Lower leg skin (tissue), 4 donors: ENCODE results near the gene SLC34A3. TPM values are rescaled to one million over a fixed set of nuclear protein-coding genes. Genes with fewer than 3 reads are reported as not detected.

Experiments
- DNase-seq, 2 donors: peaks; one replicate each; pipeline ENCODE4 v3.0.0-alpha.2; 2019; ENCODE audit warnings: low spot score in 2 of 2
- H3K4me3 ChIP-seq: fragments of 200-600 bp; sonication (generic); 2 replicates; pipeline ENCODE4 v1.5.1; 2017; ENCODE audit warnings: mild to moderate bottlenecking, low read depth; ENCODE audit not compliant: poor library complexity, severe bottlenecking
- POLR2A ChIP-seq, 2 donors: fragments of 450-650 bp; IDR thresholded peaks; one replicate each; pipeline ENCODE4 v1.6.1; 2016 to 2017; ENCODE audit warnings: antibody characterized with exemption in 2 of 2, mild to moderate bottlenecking in 1 of 2, moderate library complexity in 1 of 2
- WGBS, 2 donors: methylation state at CpG; one replicate each; pipeline ENCODE4 v1.1.5; 2018; 5-methylcytosine and 5-hydroxymethylcytosine counted together
- intact Hi-C: fragments of 100-400 bp; cut with DNase I; formaldehyde crosslinking; loops from one replicate; pipeline ENCODE4 v1.15.0; 2023; ENCODE audit warnings: low total_unique reads
- total RNA-seq, 4 donors: library from RNA; depleted of rRNA; stranded (reverse); fragments of >200 nt; gene quantifications; one replicate each; pipeline ENCODE4 v1.1.0, GENCODE V29; 2016
- TF ChIP-seq, protein P1 (sequence below), 3 donors: fragments of 450-650 bp; IDR thresholded peaks; one replicate each; pipeline ENCODE4 v1.5.1; 2016; ENCODE audit warnings: antibody characterized with exemption in 3 of 3, mild to moderate bottlenecking in 3 of 3, moderate library complexity in 2 of 3

SLC34A3 gene
- total RNA-seq, 4 donors from 2014 or later = 1.6 TPM; not detected in 3

DNA sequence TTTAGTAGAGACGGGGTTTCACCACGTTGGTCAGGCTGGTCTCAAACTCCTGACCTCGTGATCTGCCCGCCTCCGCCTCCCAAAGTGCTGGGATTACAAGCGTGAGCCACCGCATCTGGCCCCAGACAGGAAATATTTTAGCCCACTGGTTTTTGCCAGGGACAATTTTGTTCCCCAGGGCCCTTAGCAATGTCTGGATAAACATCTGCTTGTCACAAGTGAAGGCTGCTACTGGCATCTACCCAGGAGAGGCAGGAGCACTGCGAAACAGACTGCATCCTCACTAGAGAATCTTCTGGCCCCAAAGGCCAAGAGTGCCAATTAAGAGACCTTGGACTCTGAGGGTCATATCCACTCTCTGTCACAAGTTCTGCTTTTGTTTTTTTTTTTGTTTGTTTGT, 27.7 kb upstream of the SLC34A3 start:
- no peak overlapping the region for H3K4me3 ChIP-seq
- intact Hi-C loops = no loop called here
- TF ChIP-seq, protein P1, sequence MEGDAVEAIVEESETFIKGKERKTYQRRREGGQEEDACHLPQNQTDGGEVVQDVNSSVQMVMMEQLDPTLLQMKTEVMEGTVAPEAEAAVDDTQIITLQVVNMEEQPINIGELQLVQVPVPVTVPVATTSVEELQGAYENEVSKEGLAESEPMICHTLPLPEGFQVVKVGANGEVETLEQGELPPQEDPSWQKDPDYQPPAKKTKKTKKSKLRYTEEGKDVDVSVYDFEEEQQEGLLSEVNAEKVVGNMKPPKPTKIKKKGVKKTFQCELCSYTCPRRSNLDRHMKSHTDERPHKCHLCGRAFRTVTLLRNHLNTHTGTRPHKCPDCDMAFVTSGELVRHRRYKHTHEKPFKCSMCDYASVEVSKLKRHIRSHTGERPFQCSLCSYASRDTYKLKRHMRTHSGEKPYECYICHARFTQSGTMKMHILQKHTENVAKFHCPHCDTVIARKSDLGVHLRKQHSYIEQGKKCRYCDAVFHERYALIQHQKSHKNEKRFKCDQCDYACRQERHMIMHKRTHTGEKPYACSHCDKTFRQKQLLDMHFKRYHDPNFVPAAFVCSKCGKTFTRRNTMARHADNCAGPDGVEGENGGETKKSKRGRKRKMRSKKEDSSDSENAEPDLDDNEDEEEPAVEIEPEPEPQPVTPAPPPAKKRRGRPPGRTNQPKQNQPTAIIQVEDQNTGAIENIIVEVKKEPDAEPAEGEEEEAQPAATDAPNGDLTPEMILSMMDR (IDR thresholded peaks at IDR 0.05) = no peak
- TF ChIP-seq POLR2A (IDR thresholded peaks at IDR 0.05) = no peak
- 69 to 73% methylated on average over 8 of the region's 8 CpGs for WGBS, 2 donors
- no peak for DNase-seq

DNA sequence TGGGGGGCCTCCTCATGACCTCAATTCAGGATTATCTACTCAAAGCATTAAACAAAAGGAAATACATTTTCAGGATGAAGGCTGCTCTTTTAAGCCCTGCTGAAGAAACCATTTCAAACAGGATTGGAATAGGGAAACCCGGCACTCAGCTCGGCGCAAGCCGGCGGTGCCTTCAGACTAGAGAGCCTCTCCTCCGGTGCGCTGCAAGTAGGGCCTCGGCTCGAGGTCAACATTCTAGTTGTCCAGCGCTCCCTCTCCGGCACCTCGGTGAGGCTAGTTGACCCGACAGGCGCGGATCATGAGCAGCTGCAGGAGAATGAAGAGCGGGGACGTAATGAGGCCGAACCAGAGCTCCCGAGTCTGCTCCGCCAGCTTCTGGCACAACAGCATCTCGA, 26.0 kb upstream of the SLC34A3 start:
- intact Hi-C loops = no loop called here
- DNase-seq = no peak
- H3K4me3 ChIP-seq = peak overlapping the region; percentile 91
- WGBS, 2 donors = 19% methylated on average over 17 to 21 of the region's 21 CpGs
- TF ChIP-seq, protein P1 (IDR thresholded peaks at IDR 0.05) = no peak
- TF ChIP-seq POLR2A (IDR thresholded peaks at IDR 0.05) = no peak

GRCh38 chr9:137205126-137206069, 25.3 kb upstream of the SLC34A3 start, which contains the start of the genes NDOR1 and TMEM203:
Gene NDOR1 (plus strand): TSS chr9:137205700. CDS start chr9:137205778, 78 bp downstream.
Gene TMEM203 (minus strand): TSS chr9:137205648. CDS start chr9:137205414, 234 bp downstream.
- intact Hi-C loops = no loop called here
- peak within 1 kb of the TSS; percentile 91 for H3K4me3 ChIP-seq
- TF ChIP-seq, protein P1 (IDR thresholded peaks at IDR 0.05) = no peak
- TF ChIP-seq POLR2A (IDR thresholded peaks at IDR 0.05) = no peak
- 0 to 1% methylated on average over 37 to 78 of the region's 98 CpGs for WGBS, 2 donors
- DNase-seq = peak; percentile 86 to 98

DNA sequence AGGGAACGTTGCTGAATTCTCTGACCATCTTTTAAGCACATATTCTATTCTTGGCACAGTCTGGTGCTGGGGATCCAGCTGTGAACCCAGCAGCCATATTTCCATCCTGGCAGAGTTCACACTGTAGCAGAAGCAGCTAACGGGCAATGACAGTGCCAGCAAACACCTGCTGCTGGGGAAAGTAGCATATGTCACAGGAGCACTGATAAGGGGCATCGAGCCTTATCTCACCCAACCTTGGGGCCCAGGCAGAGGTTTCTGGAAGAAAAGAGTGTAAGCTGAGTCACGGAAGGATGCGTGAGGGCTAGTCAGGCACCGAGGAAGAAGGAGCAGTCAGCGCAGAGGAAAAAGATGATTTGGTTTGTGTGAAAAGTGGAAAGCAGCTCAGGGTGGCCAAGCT, 24.1 kb upstream of the SLC34A3 start:
- WGBS, 2 donors = 71 to 82% methylated on average over 7 of the region's 7 CpGs
- intact Hi-C loops = no loop called here
- H3K4me3 ChIP-seq = no peak overlapping the region
- TF ChIP-seq POLR2A (IDR thresholded peaks at IDR 0.05) = no peak
- TF ChIP-seq, protein P1 (IDR thresholded peaks at IDR 0.05) = no peak
- DNase-seq = no peak

- TF ChIP-seq, protein P1 (IDR thresholded peaks at IDR 0.05) = no peak
- TF ChIP-seq POLR2A (IDR thresholded peaks at IDR 0.05) = no peak
- no peak for DNase-seq
- intact Hi-C loops = no loop called here
- WGBS, 2 donors = 80 to 83% methylated on average over 13 of the region's 13 CpGs
- H3K4me3 ChIP-seq = no peak overlapping the region
Measured at GRCh38 chr9:137211532-137211931, 19.2 kb upstream of the SLC34A3 start.
